Lung microvascular endothelial cell (primary cell): Measurements from ENCODE around the gene OR6C65. TPM values are rescaled to one million over a fixed set of nuclear protein-coding genes. Genes with fewer than 3 reads are reported as not detected.
A peak's percentile ranks its signal among the peaks of the same experiment; 100 is the strongest.
"Not testable (repeated sequence)": the region's sequence is repeated elsewhere in the genome, so short reads cannot be mapped to it uniquely, and the experiment has no call there.

Experiments used
- DNase-seq, 2 donors: peaks; one replicate each; pipeline versions ENCODE4 v3.0.0 to v3.0.0-alpha.2; 2010; ENCODE audit warnings: low read depth in 2 of 2
- total RNA-seq: library from RNA; depleted of rRNA; stranded (reverse); fragments of >200 nt; gene quantifications from 2 replicates; pipeline ENCODE4 v1.2.1, GENCODE V29; 2014

The OR6C65 gene
- total RNA-seq, result not detected in 2 replicates

DNA sequence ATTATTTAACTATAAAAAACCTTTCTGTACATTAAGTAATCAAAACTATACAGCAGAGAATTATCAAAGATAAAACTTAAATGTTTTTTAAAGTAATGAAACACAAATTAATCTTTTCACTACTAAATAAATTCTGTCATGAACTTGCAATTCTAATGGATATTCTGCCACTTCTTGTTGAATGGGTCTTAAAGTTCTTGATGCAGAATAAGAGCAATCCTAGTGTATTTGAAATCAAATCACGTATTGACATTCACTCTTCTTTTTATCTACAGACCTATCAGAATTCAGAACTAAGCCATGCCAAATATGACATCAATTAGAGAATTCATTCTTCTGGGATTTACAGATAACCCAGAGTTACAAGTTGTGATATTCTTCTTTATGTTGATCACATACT lies at the start of gene OR6C65:
Gene OR6C65, plus strand, starts transcription at position 301 of the 400 bp plus-strand sequence. Its CDS starts 0 bp downstream, at position 301.
- no peak for DNase-seq

DNA sequence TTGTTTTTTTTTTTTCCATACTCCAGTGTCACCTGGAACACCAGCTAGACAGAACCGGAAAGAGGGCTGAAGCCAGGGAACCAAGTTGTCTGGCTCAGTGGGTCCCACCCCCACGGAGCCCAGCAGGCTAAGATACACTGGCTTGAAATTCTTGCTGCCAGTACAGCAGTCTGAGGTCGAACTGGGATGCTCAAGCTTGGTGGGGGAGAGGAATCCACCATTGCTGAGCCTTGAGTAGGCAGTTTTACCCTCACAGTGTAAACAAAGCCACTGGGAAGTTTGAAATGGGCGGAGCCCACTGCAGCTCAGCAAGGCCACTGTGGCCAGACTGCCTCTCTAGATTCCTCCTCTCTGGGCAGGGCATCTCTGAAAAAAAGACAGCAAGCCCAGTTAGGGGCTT lies 45.0 kb upstream of the OR6C65 start:
- DNase-seq, result not testable (repeated sequence)

- DNase-seq, result no peak
Measured at GRCh38 chr12:55362675-55363074, 37.7 kb upstream of the OR6C65 start, which contains the start of gene OR6C75. OR6C75 (plus strand) TSS chr12:55362975; CDS start chr12:55365111, 2,136 bp downstream.

DNA sequence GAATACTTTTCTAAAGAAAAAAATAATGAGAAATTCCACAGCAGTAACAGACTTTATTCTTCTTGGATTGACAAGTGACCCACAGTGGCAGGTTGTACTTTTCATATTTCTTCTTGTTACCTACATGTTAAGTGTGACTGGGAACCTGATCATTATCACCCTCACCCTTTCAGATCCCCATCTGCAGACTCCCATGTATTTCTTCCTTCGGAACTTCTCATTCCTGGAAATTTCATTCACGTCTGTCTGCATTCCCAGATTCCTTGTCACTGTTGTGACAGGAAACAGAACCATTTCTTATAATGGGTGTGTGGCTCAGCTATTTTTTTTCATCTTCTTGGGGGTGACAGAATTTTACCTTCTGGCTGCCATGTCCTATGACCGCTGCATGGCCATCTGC lies 35.2 kb upstream of the OR6C65 start:
- no peak for DNase-seq

DNA sequence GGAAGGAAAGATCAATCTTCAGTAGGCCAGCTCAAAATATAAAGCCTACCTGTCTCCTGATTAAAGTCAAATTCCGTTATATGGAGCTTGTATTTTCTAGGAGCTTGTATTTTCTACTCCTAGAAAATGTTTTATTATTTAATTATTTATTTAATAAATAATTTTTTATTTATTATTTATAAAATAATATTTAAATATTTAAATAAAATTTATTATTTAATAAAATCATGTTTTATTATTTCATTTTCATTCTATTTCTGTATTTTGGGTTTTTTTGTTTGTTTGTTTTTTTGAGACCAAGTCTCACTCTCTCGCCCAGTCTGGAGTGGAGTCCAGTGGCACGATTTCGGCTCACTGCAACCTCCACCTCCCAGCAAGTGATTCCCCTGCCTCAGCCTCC lies 27.8 kb upstream of the OR6C65 start:
- no peak for DNase-seq

DNA sequence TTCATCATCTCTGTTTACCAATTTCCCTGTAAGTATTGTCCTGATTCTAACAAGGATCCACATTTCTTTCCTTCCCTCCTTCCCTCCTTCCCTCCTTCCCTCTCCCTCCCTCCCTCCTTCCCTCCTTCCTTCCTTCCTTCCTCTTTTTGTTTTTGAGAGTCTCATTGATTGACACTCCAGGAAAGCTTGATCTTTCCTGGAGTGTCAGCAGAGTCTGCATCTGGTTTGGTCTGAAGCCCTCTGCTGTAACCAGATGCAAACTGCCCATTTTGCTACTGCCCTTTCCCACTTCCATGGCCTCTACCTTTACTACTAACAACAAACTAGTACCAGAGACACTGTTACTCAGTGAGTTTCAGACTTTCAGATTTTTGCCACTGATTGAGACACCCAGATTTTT lies 14.4 kb upstream of the OR6C65 start:
- DNase-seq, result no peak

DNA sequence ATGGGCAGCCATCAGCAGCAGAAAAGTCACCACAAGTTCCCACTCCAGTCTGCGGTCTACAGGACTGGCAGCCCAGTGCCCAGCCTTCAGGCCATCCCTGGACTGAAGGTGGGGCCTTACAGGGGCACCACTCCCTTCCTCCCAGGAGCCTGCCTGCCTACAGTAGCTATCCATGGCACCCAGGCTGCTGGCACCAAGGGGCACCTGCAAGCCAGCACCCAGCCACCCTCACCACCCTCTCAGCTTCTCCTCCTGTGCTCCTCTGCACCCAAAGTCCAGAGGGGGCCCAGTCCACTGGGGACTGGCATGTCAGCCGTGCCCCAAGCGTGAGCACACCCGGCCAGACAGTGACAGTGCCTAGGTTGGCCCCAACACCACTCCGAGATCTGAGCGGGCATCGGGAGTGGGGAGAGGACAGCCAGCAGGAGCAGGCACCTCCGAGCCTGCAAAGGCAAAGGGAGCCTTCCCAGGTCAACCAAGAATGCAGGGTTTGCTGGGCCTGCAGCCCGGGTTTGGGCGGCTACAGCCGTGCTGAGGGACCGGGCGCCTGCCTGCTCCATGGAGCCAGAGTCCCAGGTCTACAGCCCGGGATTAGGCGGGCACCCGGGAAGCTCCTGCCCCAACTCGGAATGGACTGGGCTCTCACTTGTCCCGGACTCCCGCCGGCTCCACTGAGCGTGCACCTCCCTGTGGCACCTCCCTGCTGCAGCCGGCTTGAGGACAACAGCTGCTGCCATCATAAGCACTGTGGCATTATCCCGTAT lies 8.1 kb upstream of the OR6C65 start:
- DNase-seq, result no peak

DNA sequence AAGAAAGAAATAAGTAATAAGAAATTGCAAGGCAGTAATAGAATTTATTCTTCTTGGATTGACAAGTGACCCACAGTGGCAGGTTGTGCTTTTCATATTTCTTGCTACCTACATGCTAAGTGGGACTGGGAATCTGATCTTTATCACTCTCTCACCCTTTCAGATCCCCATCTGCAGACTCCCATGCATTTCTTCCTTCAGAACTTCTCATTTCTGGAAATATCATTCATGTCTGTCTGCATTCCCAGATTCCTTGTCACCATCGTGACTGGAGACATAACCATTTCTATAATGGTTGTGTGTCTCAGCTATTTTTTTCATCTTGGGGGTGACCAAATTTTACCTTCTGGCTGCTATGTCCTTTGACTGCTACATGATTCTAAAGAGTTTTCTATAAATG lies 4.0 kb upstream of the OR6C65 start:
- DNase-seq, result no peak

DNA sequence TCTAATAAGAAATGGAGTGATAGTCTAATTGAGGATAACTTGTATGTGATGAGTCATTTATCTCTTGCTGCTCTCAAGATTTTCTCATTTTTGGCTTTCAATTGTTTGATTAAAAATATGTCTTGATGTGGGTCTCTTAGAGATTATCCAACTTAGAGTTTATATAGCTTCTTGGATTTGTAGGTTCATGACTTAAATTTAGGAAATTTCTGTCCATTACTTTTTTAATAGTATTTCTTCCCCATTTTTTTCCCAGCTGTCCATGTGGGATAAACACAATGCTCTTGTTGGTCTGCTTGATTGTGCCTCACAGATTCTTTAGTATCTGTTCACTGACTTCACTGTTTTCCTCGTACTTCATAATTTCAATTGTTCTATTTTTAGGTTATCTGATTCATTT lies 7.5 kb downstream of the OR6C65 start:
- no peak for DNase-seq

GRCh38 chr12:55409133-55409532 lies 8.8 kb downstream of the OR6C65 start:
- DNase-seq, result not testable (repeated sequence)

DNA sequence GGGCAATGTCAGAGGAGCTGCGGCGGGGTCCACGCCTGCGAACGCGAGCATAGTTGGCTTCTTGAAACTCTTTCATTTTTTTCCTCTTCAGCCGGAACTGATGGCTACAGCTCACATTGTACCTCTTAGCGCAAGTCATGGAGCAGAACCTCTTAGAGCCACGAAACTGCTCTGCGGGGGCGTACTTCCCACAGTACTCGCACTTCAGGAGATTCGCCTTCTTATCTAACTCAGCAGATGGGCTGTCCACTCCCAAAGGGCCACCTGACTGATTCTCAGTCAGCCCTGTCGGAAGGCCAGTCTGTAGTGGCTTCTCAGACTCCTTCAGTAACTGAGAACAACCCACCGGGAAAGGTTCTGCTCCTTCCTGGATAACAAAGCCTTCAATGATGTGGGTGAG lies 11.8 kb downstream of the OR6C65 start:
- DNase-seq, result not testable (repeated sequence)

DNA sequence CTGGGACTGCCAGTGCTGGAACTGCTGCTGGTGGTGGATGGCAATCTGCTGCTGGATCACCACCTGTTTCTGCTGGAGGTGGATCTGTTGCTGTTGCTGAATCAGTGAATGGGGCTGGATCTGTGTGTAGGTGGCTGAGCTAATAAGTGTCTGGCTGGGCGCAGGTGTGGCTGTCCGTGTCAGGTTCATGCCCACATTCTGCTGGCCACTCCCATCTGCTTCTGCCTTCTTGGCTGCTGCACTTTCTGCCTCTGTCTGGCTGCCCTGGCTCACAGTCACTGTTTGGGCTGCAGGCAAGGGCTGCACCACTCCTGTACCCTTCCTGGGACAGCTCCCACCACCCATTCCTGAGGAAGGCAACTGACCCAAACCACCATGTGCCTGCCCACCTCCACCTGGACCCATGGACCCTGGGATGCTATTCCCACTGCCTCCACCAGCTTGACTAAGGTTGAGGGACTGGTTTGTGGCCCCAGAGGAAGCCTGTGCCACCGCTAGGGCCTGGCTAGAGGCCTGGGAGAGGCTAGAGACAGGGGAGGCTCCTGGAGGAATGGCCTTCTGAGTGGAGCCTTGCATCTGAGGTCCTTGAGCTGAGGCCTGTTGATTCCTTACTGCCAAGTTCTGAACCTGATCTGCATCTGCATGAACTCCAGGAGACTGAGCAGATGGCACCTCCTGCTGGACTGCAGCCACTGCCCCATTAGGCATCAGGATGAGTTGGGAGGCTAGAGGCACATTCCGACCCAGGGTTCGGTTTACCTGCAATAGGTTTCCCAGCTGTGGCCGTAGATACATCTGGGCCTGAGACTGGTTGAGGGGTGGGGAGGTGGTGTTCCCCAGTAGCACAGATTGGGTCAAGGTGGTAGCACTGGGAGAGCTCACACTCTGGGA lies 13.4 kb downstream of the OR6C65 start:
- DNase-seq, result not testable (repeated sequence)

- peak; percentile 4 to 25 for DNase-seq
Measured at GRCh38 chr12:55414396-55414823, 14.1 kb downstream of the OR6C65 start.

DNA sequence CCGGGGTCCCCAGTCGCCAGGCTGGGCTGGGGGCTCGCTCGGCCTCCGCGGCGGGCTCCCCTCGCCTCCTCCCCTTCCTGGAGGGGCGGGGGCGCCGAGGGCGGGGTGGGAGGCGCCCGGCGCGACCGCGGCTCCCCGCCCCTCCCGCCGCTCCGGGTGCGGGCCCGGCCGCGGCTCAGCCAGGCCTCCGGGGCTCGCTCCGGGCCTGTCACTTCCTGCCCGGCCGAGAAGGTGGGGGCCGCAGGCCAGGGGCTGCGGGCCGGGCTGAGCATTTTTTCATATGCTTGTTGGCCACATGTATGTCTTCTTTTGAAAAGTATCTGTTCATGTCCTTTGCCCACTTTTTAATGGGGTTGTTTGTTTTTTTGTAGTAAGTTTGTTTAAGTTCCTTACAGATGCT lies 14.6 kb downstream of the OR6C65 start:
- DNase-seq, result not testable (repeated sequence)

GRCh38 chr12:55416961-55417360 lies 16.6 kb downstream of the OR6C65 start:
- no peak for DNase-seq

DNA sequence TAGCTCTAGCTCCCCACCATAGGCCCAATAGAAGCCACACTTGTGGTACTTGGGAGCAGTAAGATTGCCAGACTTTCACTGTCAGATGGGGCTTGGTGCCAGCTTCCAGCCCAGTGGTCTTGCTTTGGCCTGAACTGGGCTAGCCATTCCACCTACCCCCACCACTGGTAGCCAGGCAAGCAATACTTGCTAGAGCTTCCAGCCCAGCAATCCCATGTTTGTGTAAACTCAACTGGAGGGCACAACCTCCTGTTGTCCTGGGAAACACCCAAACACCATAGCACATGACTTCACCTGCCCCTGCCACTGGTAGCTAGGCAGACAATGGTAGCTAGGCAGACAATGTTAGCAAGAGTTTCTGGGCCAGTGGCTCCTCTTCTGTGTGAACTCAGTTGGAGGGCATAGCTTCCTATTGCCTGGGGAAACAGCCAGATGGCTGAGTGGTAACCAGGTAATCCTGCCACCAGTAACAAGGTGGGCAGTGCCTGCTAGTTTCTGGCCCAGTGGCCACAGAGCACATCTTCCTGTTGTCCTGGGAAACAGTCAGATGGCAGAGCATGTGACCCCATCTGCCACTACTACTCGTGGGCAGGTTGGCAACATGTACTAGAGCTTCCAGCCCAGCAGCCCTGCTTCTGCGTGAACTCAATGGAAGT lies 20.1 kb downstream of the OR6C65 start:
- DNase-seq, result no peak

- DNase-seq, result no peak
Measured at GRCh38 chr12:55425954-55426353, 25.6 kb downstream of the OR6C65 start, which contains the start of gene OR6C76. OR6C76 (plus strand) TSS chr12:55426254; CDS start chr12:55426254, 0 bp downstream.

GRCh38 chr12:55428331-55429243 lies 28.3 kb downstream of the OR6C65 start:
- no peak for DNase-seq

DNA sequence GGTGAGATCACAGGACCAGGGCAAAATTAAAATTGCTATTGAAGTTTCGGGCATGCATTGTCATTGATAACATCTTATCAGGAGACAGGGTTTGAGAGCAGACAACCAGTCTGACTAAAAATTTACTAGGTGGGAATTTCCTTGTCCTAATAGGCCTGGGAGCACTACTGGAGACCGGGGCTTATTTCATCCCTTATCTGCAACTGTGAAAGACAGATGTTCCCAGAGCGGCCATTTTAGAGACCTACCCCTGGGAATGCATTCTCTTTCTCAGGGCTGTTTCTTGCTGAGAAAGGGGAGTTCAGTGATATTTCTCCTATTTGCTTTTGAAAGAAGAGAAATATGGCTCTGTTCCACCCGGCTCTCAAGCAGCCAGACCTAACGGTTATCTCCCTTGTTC lies 40.9 kb downstream of the OR6C65 start:
- not testable (repeated sequence) for DNase-seq

GRCh38 chr12:55443776-55444175 lies 43.4 kb downstream of the OR6C65 start, which contains the start of gene OR6C2:
OR6C2 (plus strand) TSS chr12:55444076; CDS start chr12:55452214, 8,138 bp downstream.
- no peak for DNase-seq

GRCh38 chr12:55445357-55445756 lies 45.0 kb downstream of the OR6C65 start:
- DNase-seq, result no peak
